ENCODE measurements around the gene LRRC27. TPM values are rescaled to one million over a fixed set of nuclear protein-coding genes. Genes with fewer than 3 reads are reported as not detected.

The LRRC27 gene
- total RNA-seq, 6 experiments from 2014 or later = 2.2 to 5.4 (median 3.2) TPM

- intact Hi-C loops (cut with DNase I) = no loop called here
- Histone ChIP-seq H3K27me3 (no peaks in the 10 kb centered on the region), H3K4me1 (no peaks in the 10 kb centered on the region), H3K9me3 (no peaks in the 10 kb centered on the region), H3K4me3 (no peak overlapping the region), H3K27ac (no peak overlapping the region), H3K36me3 (no peaks in the 10 kb centered on the region)
- TF ChIP-seq, protein P1, sequence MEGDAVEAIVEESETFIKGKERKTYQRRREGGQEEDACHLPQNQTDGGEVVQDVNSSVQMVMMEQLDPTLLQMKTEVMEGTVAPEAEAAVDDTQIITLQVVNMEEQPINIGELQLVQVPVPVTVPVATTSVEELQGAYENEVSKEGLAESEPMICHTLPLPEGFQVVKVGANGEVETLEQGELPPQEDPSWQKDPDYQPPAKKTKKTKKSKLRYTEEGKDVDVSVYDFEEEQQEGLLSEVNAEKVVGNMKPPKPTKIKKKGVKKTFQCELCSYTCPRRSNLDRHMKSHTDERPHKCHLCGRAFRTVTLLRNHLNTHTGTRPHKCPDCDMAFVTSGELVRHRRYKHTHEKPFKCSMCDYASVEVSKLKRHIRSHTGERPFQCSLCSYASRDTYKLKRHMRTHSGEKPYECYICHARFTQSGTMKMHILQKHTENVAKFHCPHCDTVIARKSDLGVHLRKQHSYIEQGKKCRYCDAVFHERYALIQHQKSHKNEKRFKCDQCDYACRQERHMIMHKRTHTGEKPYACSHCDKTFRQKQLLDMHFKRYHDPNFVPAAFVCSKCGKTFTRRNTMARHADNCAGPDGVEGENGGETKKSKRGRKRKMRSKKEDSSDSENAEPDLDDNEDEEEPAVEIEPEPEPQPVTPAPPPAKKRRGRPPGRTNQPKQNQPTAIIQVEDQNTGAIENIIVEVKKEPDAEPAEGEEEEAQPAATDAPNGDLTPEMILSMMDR (IDR thresholded peaks at IDR 0.05) = no peak
- TF ChIP-seq POLR2A (IDR thresholded peaks at IDR 0.05) = no peak
- peak in 1 of 3 donors; percentile 34 for DNase-seq
- no peak for ATAC-seq
- 80% methylated on average over 17 of the region's 25 CpGs for WGBS (ENCODE audit: insufficient coverage, low coverage, low lambda C conversion rate, missing lambda C conversion rate)
Measured at GRCh38 chr10:132373241-132373955, 41.4 kb downstream of the LRRC27 start.

DNA sequence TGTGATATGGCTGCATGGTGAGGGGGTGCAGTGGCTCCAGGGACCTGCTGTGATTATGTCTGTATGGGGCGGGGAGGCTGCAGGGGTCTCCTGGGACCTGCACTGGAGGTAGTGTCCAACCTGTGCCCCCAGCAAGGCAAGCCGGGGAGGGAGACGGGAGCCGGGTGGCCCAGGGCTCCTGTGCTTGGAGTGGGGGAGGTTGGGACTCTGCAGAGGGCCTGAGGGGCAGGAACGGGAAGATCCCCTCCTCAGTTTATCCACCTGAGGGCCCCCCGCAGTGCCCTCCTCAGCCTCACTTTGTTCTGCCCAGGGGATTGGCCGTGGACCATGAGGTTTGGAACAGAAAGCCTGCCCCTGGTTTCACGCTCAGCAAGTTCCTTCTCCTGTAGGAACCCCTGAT is 42.2 kb downstream of the LRRC27 start:
- no peak for ATAC-seq
- TF ChIP-seq, protein P1 (IDR thresholded peaks at IDR 0.05) = no peak
- TF ChIP-seq POLR2A (IDR thresholded peaks at IDR 0.05) = no peak
- Histone ChIP-seq H3K4me3 (no peak overlapping the region), H3K4me1 (no peaks in the 10 kb centered on the region), H3K36me3 (no peaks in the 10 kb centered on the region), H3K27ac (no peak overlapping the region), H3K27me3 (no peaks in the 10 kb centered on the region), H3K9me3 (no peaks in the 10 kb centered on the region)
- WGBS (ENCODE audit: insufficient coverage, low coverage, low lambda C conversion rate, missing lambda C conversion rate) = no CpG with 5 or more reads among the region's 8 CpGs
- intact Hi-C loops (cut with DNase I) = no loop called here
- peak in 1 of 3 donors; percentile 41 for DNase-seq

DNA sequence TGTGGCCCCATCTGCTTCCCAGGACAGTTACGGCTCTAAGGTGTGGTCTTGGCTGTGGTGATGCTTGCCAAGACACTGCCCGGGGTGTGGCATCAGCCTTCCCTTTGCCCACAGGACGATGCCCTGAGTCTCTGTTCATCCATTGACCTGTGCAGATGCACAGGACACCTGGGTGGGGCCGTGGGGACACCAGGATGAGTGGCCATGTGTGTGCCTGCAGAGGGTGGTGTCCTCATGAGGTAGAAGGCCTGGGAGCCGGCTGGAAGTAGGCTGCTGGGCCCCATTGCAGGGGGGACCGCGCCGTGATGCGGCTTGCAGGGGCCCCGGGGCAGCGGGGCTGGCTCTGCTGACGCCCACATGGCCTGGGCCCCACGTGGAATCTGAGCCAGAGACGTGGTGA is 42.6 kb downstream of the LRRC27 start:
- no peak overlapping the region for H3K27ac ChIP-seq
- ATAC-seq (no peak), DNase-seq (peak in 1 of 3 donors; percentile 39)
- intact Hi-C loops (cut with DNase I) = no loop called here
- H3K36me3 ChIP-seq = no peaks in the 10 kb centered on the region
- no peaks in the 10 kb centered on the region for H3K9me3 ChIP-seq
- no peaks in the 10 kb centered on the region for H3K4me1 ChIP-seq
- H3K27me3 ChIP-seq = no peaks in the 10 kb centered on the region
- no CpG with 5 or more reads among the region's 14 CpGs for WGBS (ENCODE audit: insufficient coverage, low coverage, low lambda C conversion rate, missing lambda C conversion rate)
- H3K4me3 ChIP-seq = no peak overlapping the region
- TF ChIP-seq, protein P1 (IDR thresholded peaks at IDR 0.05) = no peak
- no peak for TF ChIP-seq POLR2A (IDR thresholded peaks at IDR 0.05)

- H3K9me3 ChIP-seq = no peaks in the 10 kb centered on the region
- intact Hi-C loops (cut with DNase I) = no loop called here
- WGBS (ENCODE audit: insufficient coverage, low coverage, low lambda C conversion rate, missing lambda C conversion rate) = 87% methylated on average over 11 of the region's 26 CpGs
- no peak overlapping the region for H3K27ac ChIP-seq
- ATAC-seq = no peak
- no peak for TF ChIP-seq POLR2A (IDR thresholded peaks at IDR 0.05)
- TF ChIP-seq, protein P1 (IDR thresholded peaks at IDR 0.05) = no peak
- H3K4me3 ChIP-seq = no peak overlapping the region
- H3K4me1 ChIP-seq = no peaks in the 10 kb centered on the region
- H3K27me3 ChIP-seq = no peaks in the 10 kb centered on the region
- peak in 1 of 3 donors; percentile 31 for DNase-seq
- no peaks in the 10 kb centered on the region for H3K36me3 ChIP-seq
Measured at GRCh38 chr10:132375116-132375794, 43.3 kb downstream of the LRRC27 start.
